PC-3 (cell line): ENCODE data around the gene REPS2. TPM values are rescaled to one million over a fixed set of nuclear protein-coding genes. Genes with fewer than 3 reads are reported as not detected.

Experiments
- ATAC-seq: fragments of 200-7000 bp; cut with Tn5 transposase; 2 replicates; pipeline ENCODE4 v1.9.1; 2020; ENCODE audit warnings: mild to moderate bottlenecking, moderate library complexity
- BruUV-seq: library from RNA; stranded (reverse); fragments of 400-500 nt; replicated peaks from 2 replicates; lab custom pipeline; 2021; lab: Mats Ljungman, UMichigan
- CTCF ChIA-PET: fragments of 300-600 bp; sonication (Branson Sonifier 250); formaldehyde crosslinking; loops from one replicate; lab custom pipeline; 2022; ENCODE audit warnings: antibody characterized with exemption; lab: Charles Lee
- POLR2A ChIA-PET: fragments of 300-600 bp; sonication (Branson Sonifier 250); formaldehyde crosslinking; loops from one replicate; lab custom pipeline; 2022; ENCODE audit warnings: antibody characterized with exemption; ENCODE audit not compliant: unreplicated experiment; lab: Charles Lee
- DNase-seq: peaks from one replicate; pipeline ENCODE4 v3.0.0-alpha.2; 2015
- H2AFZ ChIP-seq: fragments of 300-600 bp; sonication (generic); 2 replicates; pipeline ENCODE4 v1.6.0; 2016; ENCODE audit warnings: antibody characterized with exemption, low read length
- H3F3A ChIP-seq: fragments of 300-600 bp; sonication (generic); one replicate; pipeline ENCODE4 v1.6.0; 2017; ENCODE audit warnings: antibody characterized with exemption, low read length, control low read depth, mild to moderate bottlenecking; ENCODE audit not compliant: unreplicated experiment
- H3K27ac ChIP-seq: fragments of 300-600 bp; sonication (generic); 2 replicates; pipeline ENCODE4 v1.5.1; 2016; ENCODE audit warnings: mild to moderate bottlenecking, low read length
- H3K27me3 ChIP-seq: fragments of 300-600 bp; sonication (generic); 2 replicates; pipeline ENCODE4 v1.6.1; 2016; ENCODE audit warnings: low read length, mixed read lengths
- H3K36me3 ChIP-seq: fragments of 300-600 bp; sonication (generic); 2 replicates; pipeline ENCODE4 v1.6.1; 2016; ENCODE audit warnings: low read depth, mixed run types, low read length, mixed read lengths
- H3K4me1 ChIP-seq: fragments of 300-600 bp; sonication (generic); 2 replicates; pipeline ENCODE4 v1.5.1; 2016; ENCODE audit warnings: low read length; ENCODE audit not compliant: insufficient read depth
- H3K4me2 ChIP-seq: fragments of 300-600 bp; sonication (generic); 2 replicates; pipeline ENCODE4 v1.6.0; 2016; ENCODE audit warnings: low read length
- H3K4me3 ChIP-seq: fragments of 300-600 bp; sonication (generic); 2 replicates; pipeline ENCODE4 v1.5.1; 2016; ENCODE audit warnings: mild to moderate bottlenecking, low read length, mixed read lengths
- H3K79me2 ChIP-seq: fragments of 300-600 bp; sonication (generic); 2 replicates; pipeline ENCODE4 v1.6.1; 2017; ENCODE audit warnings: low read length, mixed read lengths
- H3K9ac ChIP-seq: fragments of 300-600 bp; sonication (generic); 2 replicates; pipeline ENCODE4 v1.6.0; 2016; ENCODE audit warnings: mild to moderate bottlenecking, low read length
- H3K9me2 ChIP-seq: fragments of 300-600 bp; sonication (generic); replicated peaks from 2 replicates; pipeline ENCODE4 v1.6.1; 2016; ENCODE audit warnings: mixed run types, low read length, mixed read lengths
- H3K9me3 ChIP-seq: fragments of 300-600 bp; sonication (generic); 2 replicates; pipeline ENCODE4 v1.6.1; 2016; ENCODE audit warnings: low read length, mixed read lengths
- H4K20me1 ChIP-seq: fragments of 300-600 bp; sonication (generic); 2 replicates; pipeline ENCODE4 v1.6.1; 2016; ENCODE audit warnings: low read length, mixed read lengths
- CTCF ChIP-seq: fragments of 300-600 bp; sonication (generic); conservative IDR thresholded peaks from 2 replicates; pipeline ENCODE4 v1.5.1; 2017; ENCODE audit warnings: antibody characterized with exemption, low read depth, mild to moderate bottlenecking, low read length
- EZH2 ChIP-seq: fragments of 300-600 bp; sonication (generic); IDR thresholded peaks from one replicate; pipeline ENCODE4 v1.6.1; 2017; ENCODE audit warnings: antibody characterized with exemption, mild to moderate bottlenecking, low read length; ENCODE audit not compliant: unreplicated experiment
- EZH2phosphoT487 ChIP-seq: fragments of 300-600 bp; sonication (generic); IDR thresholded peaks from 2 replicates; pipeline ENCODE4 v1.6.1; 2018; ENCODE audit warnings: mild to moderate bottlenecking, antibody characterized with exemption, low read length, borderline replicate concordance
- intact Hi-C: fragments of 100-400 bp; cut with micrococcal nuclease; formaldehyde crosslinking; loops from 2 replicates; pipeline ENCODE4 v1.9.0; 2023
- total RNA-seq: library from RNA; depleted of rRNA; stranded (reverse); fragments of >200 nt; gene quantifications from 2 replicates; pipeline ENCODE4 v1.2.3, GENCODE V29; 2014

The REPS2 gene
- total RNA-seq, 1 experiment from 2014 or later: 6.3 TPM

GRCh38 chrX:17038277-17038676 lies 91.8 kb downstream of the REPS2 start:
- ChIA-PET CTCF (no interaction called here), POLR2A (no interaction called here)
- no peaks in the 10 kb centered on the region for H3F3A ChIP-seq
- BruUV-seq: no TSS peak
- TF ChIP-seq CTCF (no peak), EZH2 (no peak), EZH2phosphoT487 (no peak)
- intact Hi-C loops: no loop called here
- no peaks in the 10 kb centered on the region for H3K27me3 ChIP-seq
- H3K4me2 ChIP-seq: no peak overlapping the region
- H3K9me3 ChIP-seq: no peaks in the 10 kb centered on the region
- H3K9ac ChIP-seq: no peak overlapping the region
- H3K27ac ChIP-seq: no peak overlapping the region
- no peak for DNase-seq
- no peaks in the 10 kb centered on the region for H3K9me2 ChIP-seq
- no peak overlapping the region for H2AFZ ChIP-seq
- H3K4me3 ChIP-seq: no peak overlapping the region
- H4K20me1 ChIP-seq: no peaks in the 10 kb centered on the region
- H3K36me3 ChIP-seq: no peaks in the 10 kb centered on the region
- no peaks in the 10 kb centered on the region for H3K79me2 ChIP-seq
- peaks cover 21% of the 10 kb centered on the region for H3K4me1 ChIP-seq
- no peak for ATAC-seq

GRCh38 chrX:17038681-17039161 lies 92.3 kb downstream of the REPS2 start:
- no peak for DNase-seq
- Histone ChIP-seq H3K4me1 (peaks cover 21% of the 10 kb centered on the region), H2AFZ (no peak overlapping the region), H3F3A (no peaks in the 10 kb centered on the region), H3K9ac (no peak overlapping the region), H3K4me2 (no peak overlapping the region), H3K79me2 (no peaks in the 10 kb centered on the region), H3K27me3 (no peaks in the 10 kb centered on the region), H3K9me3 (no peaks in the 10 kb centered on the region), H3K9me2 (no peaks in the 10 kb centered on the region), H3K36me3 (no peaks in the 10 kb centered on the region), H3K27ac (no peak overlapping the region), H4K20me1 (no peaks in the 10 kb centered on the region), H3K4me3 (no peak overlapping the region)
- no peak for ATAC-seq
- TF ChIP-seq EZH2 (no peak), EZH2phosphoT487 (no peak), CTCF (no peak)
- ChIA-PET CTCF (no interaction called here), POLR2A (no interaction called here)
- intact Hi-C loops: no loop called here
- no TSS peak for BruUV-seq

- Histone ChIP-seq H3K27ac (peak overlapping the region; percentile 47), H3K79me2 (no peaks in the 10 kb centered on the region), H3K4me1 (peaks cover 21% of the 10 kb centered on the region), H4K20me1 (no peaks in the 10 kb centered on the region), H3K9me3 (no peaks in the 10 kb centered on the region), H3K9me2 (no peaks in the 10 kb centered on the region), H2AFZ (no peak overlapping the region), H3K27me3 (no peaks in the 10 kb centered on the region), H3K9ac (no peak overlapping the region), H3K36me3 (no peaks in the 10 kb centered on the region), H3K4me3 (no peak overlapping the region), H3K4me2 (peak overlapping the region; percentile 50), H3F3A (no peaks in the 10 kb centered on the region)
- DNase-seq: peak; percentile 53
- TF ChIP-seq EZH2: no peak
- no peak for TF ChIP-seq CTCF
- TF ChIP-seq EZH2phosphoT487: no peak
- CTCF ChIA-PET: interaction anchor here (1.4 kb wide), 1 partner anchor 157 kb away, joined by 4 read pairs; no protein-coding TSS in a partner anchor
- POLR2A ChIA-PET: interaction anchor here (0.6 kb wide), 1 partner anchor 15 kb away, joined by 5 read pairs; no protein-coding TSS in a partner anchor
- intact Hi-C loops: loop anchor here (5.0 kb wide), 1 partner anchor 88 kb away; no protein-coding TSS in a partner anchor
- BruUV-seq: no TSS peak
- peak; percentile 46 for ATAC-seq
These were observed 93.4 kb downstream of the REPS2 start for GRCh38 chrX:17039826-17040225.
